WI38 (cell line): ENCODE results near the gene DNAJC5.

Experiments used
- H3K4me3 ChIP-seq: 2 replicates; pipeline ENCODE4 v1.5.1; 2011; ENCODE audit warnings: low read depth, mild to moderate bottlenecking, control low read depth, low read length
- CTCF ChIP-seq: IDR thresholded peaks from 2 replicates; pipeline ENCODE4 v1.5.1; 2012; ENCODE audit warnings: low read depth, mild to moderate bottlenecking, control low read depth, low read length

Gene DNAJC5

GRCh38 chr20:63942250-63942951, 47.5 kb downstream of the DNAJC5 start:
- no peak overlapping the region for H3K4me3 ChIP-seq

GRCh38 chr20:63942969-63943807, 48.3 kb downstream of the DNAJC5 start:
- no peak overlapping the region for H3K4me3 ChIP-seq
- no peak for TF ChIP-seq CTCF

More at GRCh38 chr20:63942250-63942951, 47.5 kb downstream of the DNAJC5 start:
- no peak for TF ChIP-seq CTCF

- no peak for TF ChIP-seq CTCF
- no peak overlapping the region for H3K4me3 ChIP-seq
Measured at GRCh38 chr20:63943808-63944077, 48.8 kb downstream of the DNAJC5 start.

- TF ChIP-seq CTCF = no peak
- no peak overlapping the region for H3K4me3 ChIP-seq
Measured at GRCh38 chr20:63944078-63944941, 49.4 kb downstream of the DNAJC5 start.

- TF ChIP-seq CTCF = no peak
- H3K4me3 ChIP-seq = no peak overlapping the region
Measured at GRCh38 chr20:63945031-63945658, 50.2 kb downstream of the DNAJC5 start.

- TF ChIP-seq CTCF = no peak
Measured at GRCh38 chr20:63945921-63946920, 51.3 kb downstream of the DNAJC5 start.

More at GRCh38 chr20:63945921-63946920, 51.3 kb downstream of the DNAJC5 start:
- no peak overlapping the region for H3K4me3 ChIP-seq
